ENCODE results near the gene ADGRD1. TPM values are rescaled to one million over a fixed set of nuclear protein-coding genes. Genes with fewer than 3 reads are reported as not detected.

The ADGRD1 gene
- total RNA-seq, 1 donor from 2014 or later, result 4.1 TPM

DNA sequence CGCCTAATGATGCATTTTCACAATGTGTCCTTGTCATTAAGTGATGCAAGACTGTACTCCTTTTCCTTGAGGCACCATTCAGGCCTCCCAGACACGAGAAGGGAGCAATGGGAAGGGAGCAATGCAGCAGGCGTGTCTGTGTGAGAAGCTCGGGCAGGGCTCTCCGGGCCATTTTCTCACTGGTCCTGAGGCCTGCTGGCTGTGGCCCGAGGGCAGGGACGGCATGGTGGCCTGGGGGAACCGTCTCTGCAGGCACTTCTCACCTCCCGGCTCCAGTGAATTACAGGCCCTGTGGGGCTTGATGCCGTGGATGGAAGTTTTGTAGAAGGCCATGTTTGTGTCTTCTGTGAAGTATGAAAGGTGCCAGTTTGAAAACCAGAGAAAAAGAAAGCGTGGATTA lies 71.0 kb downstream of the ADGRD1 start:
- DNase-seq (ENCODE audit: low spot score), result no peak

DNA sequence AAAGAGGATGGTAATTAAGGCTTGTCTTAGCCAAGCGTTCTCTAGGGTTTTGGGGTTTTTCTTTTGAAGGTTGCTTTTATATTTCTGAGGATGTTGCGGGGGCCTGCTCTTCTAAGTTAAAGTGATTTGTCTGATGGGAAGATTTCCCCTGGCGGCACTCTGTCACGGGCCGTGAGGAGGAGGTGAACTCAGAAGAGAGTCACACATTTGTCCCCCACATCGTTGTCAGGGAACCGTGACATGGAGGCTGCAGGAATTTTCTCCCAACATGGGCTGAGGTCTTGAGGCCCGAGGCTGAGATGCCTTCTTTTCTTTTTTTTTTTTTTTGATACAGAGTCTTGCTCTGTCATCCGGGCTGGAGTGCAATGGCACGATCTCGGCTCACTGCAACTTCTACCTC lies 71.5 kb downstream of the ADGRD1 start:
- no peak for DNase-seq (ENCODE audit: low spot score)

DNA sequence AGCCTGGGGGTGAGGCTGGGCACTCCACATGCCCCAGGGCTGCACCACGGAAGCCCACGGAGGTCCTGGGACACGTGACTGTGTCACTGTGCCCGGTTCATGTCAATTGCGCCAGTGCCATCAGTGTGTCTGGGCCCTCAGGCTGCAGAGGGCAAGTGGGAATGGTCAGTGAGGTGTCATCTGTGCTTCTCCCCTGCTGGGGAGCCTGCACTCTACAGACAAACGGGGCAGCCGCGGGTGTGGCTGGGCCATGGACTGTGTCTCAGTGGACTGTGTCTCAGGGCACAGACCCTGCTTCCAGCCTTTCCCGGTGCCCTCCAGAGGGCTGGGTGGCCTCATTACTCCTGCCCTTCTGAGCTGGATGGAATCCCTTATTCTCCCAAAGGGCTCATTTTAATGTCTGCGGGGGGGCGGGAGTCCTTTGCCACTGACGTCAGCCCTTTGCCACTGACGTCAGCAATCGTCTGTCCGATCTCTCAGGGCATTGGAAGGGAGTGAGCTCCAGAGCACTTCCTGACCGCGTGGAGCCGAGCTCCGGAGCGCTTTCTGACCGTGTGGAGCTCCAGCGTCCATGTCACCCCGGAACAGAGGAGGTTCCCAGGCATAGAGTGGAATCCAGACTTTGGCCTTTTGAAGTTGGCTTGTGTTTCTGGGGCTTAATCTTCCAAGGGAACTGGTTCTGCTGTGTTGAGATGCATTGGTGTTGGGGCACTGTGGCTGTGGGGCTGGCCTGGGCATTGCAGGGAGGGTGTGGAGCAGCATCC lies 72.4 kb downstream of the ADGRD1 start:
- DNase-seq (ENCODE audit: low spot score), result no peak

DNA sequence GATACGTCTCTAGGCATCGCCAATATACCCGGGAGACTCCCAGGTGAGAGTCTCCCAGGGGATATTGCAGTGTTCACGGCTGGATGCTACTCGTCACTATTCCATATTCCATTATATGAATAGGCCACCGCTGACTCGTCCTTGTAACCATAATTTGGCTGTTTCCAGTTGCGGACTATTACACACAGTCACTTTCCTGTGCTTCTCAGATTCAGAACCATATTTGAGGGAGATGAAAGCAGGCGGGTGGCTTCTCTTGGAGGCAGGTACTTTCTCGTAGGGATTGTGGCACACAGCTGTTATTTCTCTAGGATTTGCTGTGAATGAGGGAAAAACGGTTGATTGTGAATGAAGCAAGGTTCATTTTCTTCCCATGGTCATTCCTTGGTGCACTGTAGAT lies 73.0 kb downstream of the ADGRD1 start:
- no peak for DNase-seq (ENCODE audit: low spot score)

DNA sequence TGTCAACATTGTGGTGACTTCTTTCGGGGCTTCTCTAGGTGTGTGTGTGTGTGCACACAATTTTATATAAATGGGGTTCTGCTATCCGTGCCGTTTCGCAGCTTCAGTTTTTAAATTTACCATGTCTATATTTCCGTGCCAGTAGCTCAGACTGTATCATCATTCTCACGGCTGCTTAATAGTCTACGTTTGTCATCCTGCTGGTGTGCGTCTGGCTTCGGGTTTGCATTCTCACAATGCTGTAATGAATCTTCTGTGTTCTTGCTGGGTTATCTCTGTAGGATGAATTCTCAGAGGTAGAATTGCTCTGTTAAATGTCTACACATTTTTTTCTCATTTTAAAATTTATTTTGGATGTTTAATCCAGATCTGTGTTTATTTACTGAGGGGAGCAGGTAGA lies 73.6 kb downstream of the ADGRD1 start:
- no peak for DNase-seq (ENCODE audit: low spot score)

DNA sequence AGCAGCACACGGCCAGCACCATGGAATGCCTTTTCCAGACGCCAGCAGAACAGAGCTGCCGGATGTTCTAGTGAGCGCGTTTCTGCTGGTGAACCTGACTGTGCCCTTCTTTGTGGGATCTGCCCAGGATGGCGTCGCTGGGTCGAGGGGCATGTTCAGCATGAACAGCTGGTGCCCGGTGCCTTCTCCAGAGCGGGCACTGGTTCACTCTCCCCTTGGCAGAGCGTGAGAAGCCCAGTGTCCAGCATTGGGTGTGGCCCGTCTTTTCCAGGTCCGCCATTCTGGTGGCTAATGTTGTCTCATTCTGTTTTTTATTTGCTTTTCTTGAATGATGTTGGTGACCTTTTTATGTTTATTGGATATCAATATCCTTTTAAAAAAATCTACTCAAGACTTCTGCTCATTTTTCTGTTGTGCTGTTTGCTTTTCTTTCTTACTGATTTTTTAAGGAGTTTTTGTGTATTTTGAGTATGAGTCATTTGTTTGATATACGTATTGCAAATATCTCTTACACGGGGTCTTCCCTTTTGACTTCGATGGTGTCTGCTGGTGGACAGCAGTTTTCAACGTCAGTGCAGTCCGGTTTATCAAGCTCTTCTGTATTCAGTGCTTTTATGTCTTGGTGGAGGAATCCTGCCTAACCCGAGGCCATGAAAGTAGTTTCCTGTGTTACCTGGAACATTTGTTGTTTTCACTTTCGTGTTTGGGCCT lies 74.3 kb downstream of the ADGRD1 start:
- no peak for DNase-seq (ENCODE audit: low spot score)

DNA sequence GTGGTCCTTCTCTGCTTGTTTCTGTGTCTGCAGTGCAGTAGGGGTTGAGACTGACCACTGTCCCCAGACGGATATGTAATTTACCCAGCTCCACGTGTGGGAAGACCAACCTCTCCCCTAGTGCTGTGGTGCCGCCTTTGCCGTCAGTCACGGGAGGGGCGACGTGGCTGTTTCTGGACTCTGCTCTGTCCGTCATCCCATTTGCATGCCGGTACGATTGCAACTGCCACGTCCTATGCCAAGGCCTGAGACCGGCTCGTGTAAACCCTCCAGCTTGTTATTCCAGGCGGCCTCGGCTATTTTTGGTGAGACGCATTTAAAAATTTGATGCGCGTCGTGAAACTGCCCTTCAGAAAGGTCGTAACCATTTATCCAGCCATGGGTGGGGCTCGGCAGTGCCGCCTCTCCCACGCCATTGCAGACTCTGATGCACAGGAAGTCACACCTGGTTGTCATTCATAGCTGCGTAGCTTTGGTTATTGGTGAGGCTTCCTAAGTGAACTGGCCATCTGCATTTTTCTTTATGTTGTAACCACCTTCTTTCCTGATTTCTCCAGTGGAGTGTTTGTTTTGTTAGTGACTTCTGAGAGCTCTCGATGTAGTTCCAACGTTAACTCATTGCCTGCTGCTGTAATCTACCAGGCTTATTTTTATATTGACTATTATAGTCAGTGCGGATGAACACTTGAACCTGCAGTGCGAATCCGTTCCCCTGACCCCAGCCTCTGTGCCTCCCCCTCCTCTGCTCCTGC lies 75.1 kb downstream of the ADGRD1 start:
- DNase-seq (ENCODE audit: low spot score), result no peak

DNA sequence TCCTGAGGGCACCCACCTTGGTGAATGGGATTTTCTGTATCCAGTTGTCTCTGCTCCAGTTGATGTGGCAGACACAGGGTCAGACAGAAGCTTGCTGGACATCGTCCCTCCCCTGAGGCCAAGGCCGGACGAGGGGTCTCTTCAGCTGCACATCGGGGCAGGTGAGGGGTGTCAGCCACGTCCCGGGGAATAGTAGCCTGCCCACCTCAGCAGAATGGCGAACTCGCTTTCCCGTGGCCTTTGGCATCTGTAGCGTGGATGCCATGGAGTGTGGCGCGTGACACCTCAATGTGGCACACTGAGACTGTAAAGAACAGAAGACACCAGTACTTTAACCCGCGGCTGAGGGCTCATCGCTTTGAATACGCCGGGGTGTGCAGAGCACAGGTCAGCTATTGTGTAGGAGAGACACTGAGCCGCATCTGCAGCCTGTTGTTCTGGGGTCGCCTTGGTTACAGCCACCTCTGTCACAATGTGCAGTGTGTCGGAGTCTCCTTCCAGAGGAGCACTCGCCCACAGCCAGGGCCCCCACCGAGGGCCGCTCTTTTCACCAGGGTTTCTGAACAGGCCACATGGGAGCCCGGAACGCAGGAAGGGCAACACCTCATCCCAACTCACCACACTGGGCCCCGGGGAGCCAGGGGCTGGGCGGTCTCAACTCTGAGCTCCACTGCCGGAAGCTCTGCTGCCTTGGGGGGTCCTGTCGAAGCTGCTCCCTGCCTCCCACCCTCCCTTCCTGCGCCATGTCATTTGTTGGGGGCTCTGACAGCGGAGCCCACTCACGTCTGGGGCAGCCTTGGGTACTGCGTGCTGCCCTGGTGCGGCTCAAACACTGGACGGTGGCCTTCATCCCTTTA lies 77.0 kb downstream of the ADGRD1 start:
- DNase-seq (ENCODE audit: low spot score), result no peak

DNA sequence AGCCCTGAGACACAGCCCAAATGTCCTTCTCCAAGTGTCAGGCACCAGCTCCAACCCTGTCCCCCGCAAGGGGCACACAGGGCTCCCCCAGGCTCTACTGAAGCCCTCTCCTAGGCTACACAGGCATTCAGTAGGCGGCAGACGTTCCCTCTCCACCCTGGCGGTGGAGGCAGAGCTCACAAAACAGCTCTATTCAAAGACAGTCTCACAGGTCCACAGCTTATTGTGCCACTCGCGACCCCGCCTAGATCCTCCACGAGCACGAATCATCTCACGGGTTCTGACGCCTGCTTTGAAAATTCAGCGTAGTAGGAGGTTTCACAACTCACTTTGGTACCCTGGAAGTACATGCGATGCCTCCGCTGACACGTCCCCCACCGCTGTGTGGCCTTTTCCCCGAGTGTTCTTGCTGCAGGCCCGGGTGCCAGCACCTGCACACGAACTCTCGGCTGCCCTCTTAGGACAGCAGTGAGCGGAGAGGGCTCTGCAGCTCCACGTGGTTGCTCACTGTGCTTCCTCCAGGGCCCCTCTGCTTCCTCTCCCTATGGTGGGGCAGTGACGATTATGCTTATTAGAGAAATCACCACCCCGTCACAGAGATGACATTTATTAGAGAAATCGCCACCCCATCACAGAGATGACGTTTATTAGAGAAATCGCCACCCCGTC lies 78.5 kb downstream of the ADGRD1 start:
- no peak for DNase-seq (ENCODE audit: low spot score)

DNA sequence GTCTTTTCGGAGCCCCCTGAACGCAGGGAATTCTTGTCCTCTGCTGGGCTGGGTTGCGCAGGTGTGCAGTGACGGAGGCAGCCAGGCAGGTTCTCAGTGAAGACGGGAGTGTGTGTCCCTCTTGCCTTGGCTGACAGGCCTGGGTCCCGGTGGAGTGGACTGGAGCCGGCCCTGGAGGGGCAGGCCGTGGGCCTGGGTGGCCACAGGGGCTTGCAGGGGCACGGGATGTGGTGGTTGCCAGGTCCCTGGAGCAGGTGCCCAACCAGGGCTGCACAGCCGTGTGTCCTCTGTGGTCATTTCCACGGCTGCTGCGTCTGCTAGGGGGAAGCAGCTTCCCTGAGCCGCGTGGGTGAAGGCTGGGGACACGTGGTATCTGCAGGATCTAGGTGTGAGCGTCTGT lies 79.8 kb downstream of the ADGRD1 start:
- no peak for DNase-seq (ENCODE audit: low spot score)

DNA sequence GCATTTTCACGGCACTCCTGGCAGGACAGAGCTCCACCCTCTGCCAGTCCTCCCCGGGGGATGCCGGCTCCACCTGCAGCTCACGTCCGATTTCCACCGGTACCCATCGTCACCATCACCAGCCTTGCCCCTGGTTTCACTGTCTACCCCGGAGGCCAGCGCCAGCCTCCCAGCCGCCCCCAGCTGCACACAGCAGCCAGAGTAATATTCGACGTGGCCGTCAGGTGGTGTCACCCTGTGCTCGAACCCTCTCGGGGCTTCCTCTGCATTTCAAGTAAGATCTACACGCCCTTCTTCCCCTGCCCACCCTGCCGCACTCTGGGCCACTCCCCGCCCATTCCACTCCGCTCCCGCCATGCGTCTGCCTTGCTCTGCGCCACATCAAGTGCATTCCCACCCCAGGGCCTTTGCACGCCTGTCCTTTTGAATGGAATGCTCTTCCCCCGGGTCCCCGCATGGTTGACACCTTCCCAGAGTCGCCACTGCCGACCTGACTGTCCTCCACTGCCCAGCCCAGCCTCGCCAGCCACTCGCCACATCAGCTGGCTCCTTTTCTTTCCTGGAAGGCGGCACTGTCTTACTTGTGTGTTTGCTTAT lies 80.3 kb downstream of the ADGRD1 start:
- no peak for DNase-seq (ENCODE audit: low spot score)

DNA sequence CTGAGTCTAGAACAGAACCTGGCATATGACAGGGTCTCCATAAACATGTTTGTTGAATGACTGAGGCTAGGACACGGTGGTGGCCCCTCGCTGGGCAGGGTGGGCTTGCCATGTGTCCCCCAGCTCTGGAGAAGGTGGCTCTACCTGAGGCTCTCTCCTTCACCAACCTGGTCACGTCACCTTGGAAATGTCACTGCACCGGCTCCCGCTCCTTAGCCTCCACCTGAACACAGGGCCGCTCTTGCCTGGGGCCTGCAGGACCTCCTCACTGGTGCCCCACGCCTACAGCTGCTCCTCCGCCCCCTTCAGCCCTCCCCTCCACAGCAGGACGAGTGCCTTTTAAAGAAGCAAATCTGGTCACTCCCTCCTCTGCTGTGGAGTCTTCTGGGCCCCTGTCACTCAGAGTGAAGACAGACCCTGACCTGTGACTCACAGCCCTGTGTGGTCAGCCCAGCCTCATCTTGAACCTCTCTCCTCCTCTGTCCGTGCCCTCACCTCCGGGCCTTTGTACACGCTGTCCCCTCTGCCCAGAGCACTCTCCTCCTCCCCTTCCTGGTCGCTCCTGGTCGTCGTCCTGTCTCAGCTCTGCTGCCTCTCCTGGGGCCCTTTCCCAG lies 81.0 kb downstream of the ADGRD1 start:
- no peak for DNase-seq (ENCODE audit: low spot score)

DNA sequence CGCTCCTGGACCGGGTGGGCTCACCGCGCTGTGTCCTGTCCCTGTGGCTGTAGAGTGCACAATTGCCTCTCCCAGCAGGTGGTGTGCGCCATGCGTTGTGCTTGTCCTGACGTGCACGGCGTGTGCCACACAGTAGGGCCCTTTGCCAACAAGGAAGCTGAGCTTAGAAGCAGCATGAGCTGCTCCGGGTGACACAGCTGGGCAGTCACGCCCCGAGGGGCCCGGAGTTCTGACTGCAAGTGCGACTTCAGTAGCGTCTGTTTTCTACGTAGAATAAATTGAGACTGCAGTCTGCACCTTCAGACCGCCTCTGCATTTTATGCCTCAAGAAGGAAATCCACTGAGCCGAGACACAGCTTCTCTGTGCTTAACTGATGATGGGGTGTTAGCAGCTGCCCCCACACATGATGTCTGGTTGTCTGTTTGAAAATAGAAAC lies 81.6 kb downstream of the ADGRD1 start:
- no peak for DNase-seq (ENCODE audit: low spot score)

DNA sequence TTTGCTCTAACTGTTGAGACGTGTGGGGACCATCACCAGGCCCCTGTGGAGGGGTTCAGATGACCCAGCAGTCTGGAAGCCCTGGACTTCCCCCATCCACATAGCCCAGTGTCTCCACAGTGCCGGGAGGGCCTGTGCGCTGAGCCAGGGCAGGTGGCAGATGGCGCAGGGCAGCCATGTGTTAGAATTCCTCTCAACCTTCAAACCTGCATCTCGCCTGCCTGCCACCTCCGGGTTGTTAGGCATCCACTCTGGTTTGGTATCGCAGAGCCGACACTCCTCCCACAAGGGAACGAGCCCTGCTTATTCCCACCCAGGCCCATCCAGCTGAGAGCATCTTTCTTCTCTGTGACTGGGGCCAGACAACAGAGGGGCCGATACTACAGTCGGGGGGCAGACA lies 84.5 kb downstream of the ADGRD1 start:
- no peak for DNase-seq (ENCODE audit: low spot score)

DNA sequence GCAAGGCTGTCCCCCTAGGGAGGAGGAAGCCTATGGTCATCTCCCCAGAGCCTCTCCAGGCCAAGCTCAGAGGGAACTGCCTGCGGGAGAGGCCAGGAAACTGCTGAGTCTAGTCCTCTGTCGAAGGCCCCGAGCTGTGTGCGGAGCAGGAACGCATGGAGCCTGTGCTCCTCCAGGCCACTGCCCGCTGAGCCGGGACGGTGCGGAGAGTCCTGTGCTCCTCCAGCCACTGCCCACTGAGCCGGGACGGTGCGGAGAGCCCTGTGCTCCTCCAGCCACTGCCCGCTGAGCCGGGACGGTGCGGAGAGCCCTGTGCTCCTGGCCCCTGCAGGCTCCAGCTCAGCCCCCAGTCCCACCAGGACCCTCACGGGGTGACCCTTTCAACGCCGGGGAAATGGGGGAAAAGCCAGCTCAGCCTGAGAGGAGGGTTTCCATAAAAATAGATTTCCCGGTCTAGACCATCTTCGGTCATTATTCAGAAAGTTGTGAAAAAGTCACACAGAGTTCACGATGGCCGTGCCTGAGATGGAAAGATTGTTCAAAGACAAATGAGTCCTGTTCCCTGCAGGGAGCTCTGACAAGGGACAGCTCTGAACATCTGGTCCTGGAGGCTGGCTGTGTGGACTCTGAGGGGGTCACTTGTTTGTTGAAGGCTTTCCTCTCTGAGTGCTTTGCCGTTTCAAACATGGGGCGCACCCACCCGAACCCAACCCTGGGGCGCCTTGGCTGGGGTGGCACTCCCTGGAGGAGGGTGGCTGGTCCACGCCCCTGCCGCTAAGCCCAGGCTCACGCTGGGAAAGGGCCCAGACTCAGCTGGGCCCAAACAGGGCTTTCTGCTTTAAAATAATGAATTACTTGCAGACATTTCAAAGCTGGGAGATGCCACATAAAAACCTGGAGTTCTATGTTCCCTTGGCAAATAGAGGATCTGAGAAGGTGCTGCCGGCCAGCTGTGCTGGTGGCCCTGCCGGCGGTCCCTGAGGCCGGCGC lies 85.5 kb downstream of the ADGRD1 start:
- no peak for DNase-seq (ENCODE audit: low spot score)

DNA sequence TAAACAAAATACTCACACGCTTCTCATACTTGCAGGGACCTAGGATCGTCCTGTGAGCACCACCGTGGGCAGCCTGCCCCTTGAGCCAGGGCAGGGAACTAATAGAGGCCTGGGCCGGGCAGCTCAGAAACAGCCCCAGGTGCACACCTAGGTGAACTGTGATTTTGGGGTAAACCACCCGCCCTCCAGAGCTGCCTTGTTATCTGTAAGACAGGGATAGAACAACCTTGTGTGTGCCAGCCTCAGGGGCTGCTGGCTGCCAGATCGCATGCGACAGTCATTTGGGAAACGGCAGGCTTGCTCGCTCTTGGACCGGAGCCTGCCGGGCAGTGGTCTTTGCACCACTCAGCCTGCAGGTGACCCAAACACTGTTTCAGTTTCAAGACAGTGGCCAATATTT lies 86.8 kb downstream of the ADGRD1 start:
- DNase-seq (ENCODE audit: low spot score), result no peak

DNA sequence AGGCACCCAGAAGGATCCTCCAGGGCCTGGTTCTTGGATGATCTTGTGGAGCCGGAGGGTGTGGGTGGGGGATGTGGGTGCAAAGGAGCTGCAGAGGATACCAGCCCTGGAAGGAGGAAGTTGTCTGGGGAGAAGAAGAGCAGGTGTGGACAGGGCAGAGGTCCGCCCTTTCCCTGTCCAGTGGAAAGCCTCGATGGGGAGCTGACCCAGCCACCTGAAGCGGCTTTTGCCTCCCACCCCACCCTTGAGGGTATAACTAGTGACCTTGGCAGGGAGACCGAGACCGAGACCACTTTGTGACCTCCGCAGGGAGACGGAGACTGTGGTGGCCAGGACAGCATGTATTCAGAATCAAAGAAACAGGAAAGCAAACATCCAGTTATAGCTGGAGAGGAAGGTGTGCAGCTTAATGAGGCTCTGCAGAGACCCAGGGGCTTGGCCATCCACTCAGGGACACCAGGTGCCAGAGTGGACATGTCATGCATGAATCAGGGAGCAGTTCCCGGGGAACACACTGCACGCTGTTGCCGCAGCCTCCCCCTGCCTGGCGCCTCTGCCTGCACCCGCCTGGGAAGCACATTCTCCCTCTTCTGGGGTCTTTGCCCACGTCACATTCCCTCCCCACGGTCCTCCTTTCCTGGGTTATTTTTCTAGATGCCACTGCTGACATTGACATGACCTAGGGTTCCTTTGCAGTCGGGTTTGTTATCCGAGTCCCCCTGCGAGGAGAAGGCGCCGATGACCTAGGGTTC lies 87.7 kb downstream of the ADGRD1 start:
- DNase-seq (ENCODE audit: low spot score), result no peak
